Mesothelial cell of epicardium (in vitro differentiated cells): ENCODE measurements around the gene FFAR2. TPM values are rescaled to one million over a fixed set of nuclear protein-coding genes. Genes with fewer than 3 reads are reported as not detected.

Experiments used
- DNase-seq, 2 experiments: peaks; one replicate each; pipeline ENCODE4 v3.0.0; 2021; ENCODE audit warnings: low spot score in 2 of 2; ENCODE audit not compliant: unreplicated experiment in 2 of 2
- H3K27ac Mint-ChIP-seq: 2 replicates; pipeline ENCODE4 v1.8.0; 2021; ENCODE audit warnings: mixed read lengths
- H3K27me3 Mint-ChIP-seq: 2 replicates; pipeline ENCODE4 v1.8.0; 2021; ENCODE audit warnings: low read depth, mixed read lengths
- H3K36me3 Mint-ChIP-seq: 2 replicates; pipeline ENCODE4 v1.8.0; 2021; ENCODE audit warnings: mixed read lengths
- H3K4me1 Mint-ChIP-seq: 2 replicates; pipeline ENCODE4 v1.8.0; 2021; ENCODE audit warnings: mixed read lengths
- H3K4me3 Mint-ChIP-seq: 2 replicates; pipeline ENCODE4 v1.8.0; 2021; ENCODE audit warnings: mild to moderate bottlenecking, moderate library complexity, mixed read lengths
- H3K9me3 Mint-ChIP-seq: 2 replicates; pipeline ENCODE4 v1.8.0; 2021; ENCODE audit warnings: mixed read lengths
- total RNA-seq: library from RNA; stranded (reverse); gene quantifications from 3 replicates; pipeline ENCODE4 v1.2.1, GENCODE V29; 2021
- TF ChIP-seq, protein P1 (sequence below): fragments of 200-600 bp; sonication (generic); IDR thresholded peaks from one replicate; pipeline ENCODE4 v1.5.0; 2021; ENCODE audit warnings: antibody characterized with exemption; ENCODE audit not compliant: unreplicated experiment

The FFAR2 gene
- total RNA-seq, 1 donor from 2014 or later = not detected

DNA sequence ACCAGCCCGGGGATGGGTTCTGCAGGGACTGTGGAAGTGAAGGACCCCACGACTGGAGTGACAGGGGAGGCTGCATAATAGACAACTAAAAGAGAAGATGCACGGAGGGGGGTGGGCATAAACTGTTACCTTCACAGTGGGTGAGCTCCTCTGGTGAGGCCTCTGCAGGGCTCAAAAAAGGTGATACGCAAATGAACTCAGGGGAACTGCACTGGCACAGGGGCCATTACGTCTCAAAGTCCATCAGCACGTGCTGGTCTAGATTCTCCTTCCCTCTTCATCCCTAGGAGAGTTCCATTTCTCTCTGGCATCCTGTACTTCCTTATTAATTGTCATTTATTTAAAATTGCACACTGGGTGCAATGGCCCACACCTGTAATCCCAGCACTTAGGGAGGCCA lies 8.1 kb upstream of the FFAR2 start:
- peaks cover 1% of the 10 kb centered on the region for H3K27me3 Mint-ChIP-seq
- H3K36me3 Mint-ChIP-seq = no peaks in the 10 kb centered on the region
- no peak overlapping the region for H3K27ac Mint-ChIP-seq
- H3K4me1 Mint-ChIP-seq = peaks cover 45% of the 10 kb centered on the region
- no peak for DNase-seq
- TF ChIP-seq, protein P1, sequence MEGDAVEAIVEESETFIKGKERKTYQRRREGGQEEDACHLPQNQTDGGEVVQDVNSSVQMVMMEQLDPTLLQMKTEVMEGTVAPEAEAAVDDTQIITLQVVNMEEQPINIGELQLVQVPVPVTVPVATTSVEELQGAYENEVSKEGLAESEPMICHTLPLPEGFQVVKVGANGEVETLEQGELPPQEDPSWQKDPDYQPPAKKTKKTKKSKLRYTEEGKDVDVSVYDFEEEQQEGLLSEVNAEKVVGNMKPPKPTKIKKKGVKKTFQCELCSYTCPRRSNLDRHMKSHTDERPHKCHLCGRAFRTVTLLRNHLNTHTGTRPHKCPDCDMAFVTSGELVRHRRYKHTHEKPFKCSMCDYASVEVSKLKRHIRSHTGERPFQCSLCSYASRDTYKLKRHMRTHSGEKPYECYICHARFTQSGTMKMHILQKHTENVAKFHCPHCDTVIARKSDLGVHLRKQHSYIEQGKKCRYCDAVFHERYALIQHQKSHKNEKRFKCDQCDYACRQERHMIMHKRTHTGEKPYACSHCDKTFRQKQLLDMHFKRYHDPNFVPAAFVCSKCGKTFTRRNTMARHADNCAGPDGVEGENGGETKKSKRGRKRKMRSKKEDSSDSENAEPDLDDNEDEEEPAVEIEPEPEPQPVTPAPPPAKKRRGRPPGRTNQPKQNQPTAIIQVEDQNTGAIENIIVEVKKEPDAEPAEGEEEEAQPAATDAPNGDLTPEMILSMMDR = no peak
- no peak overlapping the region for H3K4me3 Mint-ChIP-seq
- no peaks in the 10 kb centered on the region for H3K9me3 Mint-ChIP-seq

DNA sequence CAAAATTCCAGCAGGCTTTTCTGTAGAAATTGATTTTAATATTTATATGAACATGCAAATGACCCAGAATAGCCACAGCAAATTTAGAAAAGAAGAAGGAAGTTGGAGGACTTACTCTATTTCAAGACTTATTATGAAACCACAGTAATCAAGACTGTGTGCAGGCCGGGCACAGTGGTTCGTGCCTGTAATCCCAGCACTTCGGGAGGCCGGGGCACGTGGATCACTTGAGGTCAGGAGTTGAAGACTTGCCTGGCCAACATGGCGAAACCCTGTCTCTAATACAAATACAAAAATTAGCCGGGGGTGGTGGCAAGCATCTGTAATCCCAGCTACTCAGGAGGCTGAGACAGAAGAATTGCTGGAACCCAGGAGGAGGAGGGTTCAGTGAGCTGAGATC lies 6.0 kb upstream of the FFAR2 start:
- Mint-ChIP-seq H3K9me3 (no peaks in the 10 kb centered on the region), H3K27me3 (peaks cover 17% of the 10 kb centered on the region), H3K4me1 (peaks cover 42% of the 10 kb centered on the region), H3K27ac (no peak overlapping the region), H3K36me3 (no peaks in the 10 kb centered on the region), H3K4me3 (no peak overlapping the region)
- DNase-seq = no peak
- TF ChIP-seq, protein P1 = no peak

DNA sequence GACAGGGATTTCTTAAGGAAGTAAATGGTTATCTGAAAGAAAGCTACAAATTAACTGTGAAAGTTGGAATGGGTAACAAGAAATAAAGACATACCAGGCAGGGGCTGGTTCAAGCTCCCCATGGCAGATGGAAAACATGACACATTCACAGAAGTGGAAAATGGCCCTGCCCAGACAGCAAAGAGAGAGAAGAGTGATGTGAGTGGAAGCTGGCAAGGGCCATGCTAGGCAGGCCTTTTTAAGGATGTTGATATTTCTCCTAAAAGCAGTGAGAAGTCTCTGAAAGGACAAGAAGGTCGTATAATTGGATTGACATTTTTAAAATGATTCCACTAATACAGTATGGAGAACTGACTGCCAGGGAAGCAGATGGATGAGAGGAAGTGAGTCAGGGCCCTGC lies 3.3 kb upstream of the FFAR2 start:
- no peak overlapping the region for H3K4me3 Mint-ChIP-seq
- peaks cover 32% of the 10 kb centered on the region for H3K27me3 Mint-ChIP-seq
- H3K27ac Mint-ChIP-seq = no peak overlapping the region
- no peaks in the 10 kb centered on the region for H3K36me3 Mint-ChIP-seq
- H3K9me3 Mint-ChIP-seq = no peaks in the 10 kb centered on the region
- H3K4me1 Mint-ChIP-seq = peaks cover 25% of the 10 kb centered on the region
- TF ChIP-seq, protein P1 = no peak
- DNase-seq = no peak

DNA sequence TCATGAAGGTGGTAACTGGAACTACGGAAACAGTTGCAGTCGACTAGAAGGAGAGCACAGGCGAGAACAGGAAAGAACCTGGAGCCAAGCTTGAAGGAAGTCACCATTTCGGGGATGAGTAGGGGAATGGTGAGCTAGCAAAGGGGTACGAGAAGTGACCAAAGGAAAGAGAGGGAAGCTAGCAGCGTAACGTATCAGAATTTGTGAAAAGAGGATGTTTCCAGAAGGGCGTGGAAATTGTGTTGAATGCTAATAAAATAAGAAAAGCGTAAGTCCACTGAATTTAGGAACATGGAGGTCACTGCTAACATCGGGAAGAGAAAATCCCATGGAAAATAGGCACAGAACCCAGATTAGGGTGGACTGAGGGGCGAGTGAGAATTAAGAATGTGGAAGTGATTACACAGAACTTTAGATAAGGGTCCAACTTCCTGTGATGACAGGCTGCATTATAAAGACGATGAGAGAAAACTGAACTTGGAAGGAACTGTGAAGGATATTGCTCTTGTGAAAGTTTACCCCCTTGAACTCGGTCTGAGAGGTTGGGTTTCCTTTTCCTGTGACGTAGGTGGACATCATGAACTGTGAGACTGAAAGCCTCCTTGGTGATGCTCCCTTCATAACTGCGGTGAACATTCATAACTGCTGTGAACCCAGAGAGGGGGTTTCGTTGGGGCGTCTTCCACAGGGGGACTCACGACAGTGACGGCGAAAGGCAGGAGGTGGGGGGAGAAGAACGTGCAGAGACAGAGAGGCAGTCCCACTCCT lies 2.0 kb upstream of the FFAR2 start:
- no peak overlapping the region for H3K4me3 Mint-ChIP-seq
- H3K4me1 Mint-ChIP-seq = peaks cover 24% of the 10 kb centered on the region
- TF ChIP-seq, protein P1 = no peak
- no peak for DNase-seq
- H3K36me3 Mint-ChIP-seq = no peaks in the 10 kb centered on the region
- H3K9me3 Mint-ChIP-seq = no peaks in the 10 kb centered on the region
- H3K27me3 Mint-ChIP-seq = peaks cover 39% of the 10 kb centered on the region
- H3K27ac Mint-ChIP-seq = peak overlapping the region; percentile 18

DNA sequence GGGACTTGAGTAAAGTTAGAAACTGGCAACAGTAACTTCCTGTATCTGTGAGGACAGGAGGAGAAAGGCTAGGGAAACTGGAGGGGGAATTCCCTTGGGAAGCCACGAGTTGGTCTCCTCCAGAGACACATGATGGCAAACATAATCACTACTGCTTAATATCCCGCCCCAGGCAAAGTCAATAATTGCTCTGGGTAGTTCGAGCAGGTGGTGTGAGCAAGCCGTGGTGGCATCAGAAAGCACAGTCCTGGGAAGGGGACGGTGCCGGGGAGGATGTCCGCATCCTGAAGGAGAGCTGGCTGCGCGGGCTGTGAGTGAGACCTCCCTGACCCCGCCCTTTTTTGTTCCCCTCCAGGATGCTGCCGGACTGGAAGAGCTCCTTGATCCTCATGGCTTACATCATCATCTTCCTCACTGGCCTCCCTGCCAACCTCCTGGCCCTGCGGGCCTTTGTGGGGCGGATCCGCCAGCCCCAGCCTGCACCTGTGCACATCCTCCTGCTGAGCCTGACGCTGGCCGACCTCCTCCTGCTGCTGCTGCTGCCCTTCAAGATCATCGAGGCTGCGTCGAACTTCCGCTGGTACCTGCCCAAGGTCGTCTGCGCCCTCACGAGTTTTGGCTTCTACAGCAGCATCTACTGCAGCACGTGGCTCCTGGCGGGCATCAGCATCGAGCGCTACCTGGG lies 1.4 kb downstream of the FFAR2 start:
- Mint-ChIP-seq H3K4me1 (peaks cover 20% of the 10 kb centered on the region), H3K27me3 (peaks cover 50% of the 10 kb centered on the region), H3K4me3 (no peak overlapping the region), H3K27ac (no peak overlapping the region), H3K36me3 (no peaks in the 10 kb centered on the region), H3K9me3 (no peaks in the 10 kb centered on the region)
- no peak for DNase-seq
- TF ChIP-seq, protein P1 = no peak
